GM12872 (cell line): ENCODE measurements around the gene PNKD.

Experiments used
- TF ChIP-seq, protein P1 (sequence below): IDR thresholded peaks from 3 replicates; pipeline ENCODE4 v1.5.1; 2011; ENCODE audit warnings: low read depth, mild to moderate bottlenecking, low read length, moderate library complexity; ENCODE audit not compliant: insufficient read depth

The PNKD gene

DNA sequence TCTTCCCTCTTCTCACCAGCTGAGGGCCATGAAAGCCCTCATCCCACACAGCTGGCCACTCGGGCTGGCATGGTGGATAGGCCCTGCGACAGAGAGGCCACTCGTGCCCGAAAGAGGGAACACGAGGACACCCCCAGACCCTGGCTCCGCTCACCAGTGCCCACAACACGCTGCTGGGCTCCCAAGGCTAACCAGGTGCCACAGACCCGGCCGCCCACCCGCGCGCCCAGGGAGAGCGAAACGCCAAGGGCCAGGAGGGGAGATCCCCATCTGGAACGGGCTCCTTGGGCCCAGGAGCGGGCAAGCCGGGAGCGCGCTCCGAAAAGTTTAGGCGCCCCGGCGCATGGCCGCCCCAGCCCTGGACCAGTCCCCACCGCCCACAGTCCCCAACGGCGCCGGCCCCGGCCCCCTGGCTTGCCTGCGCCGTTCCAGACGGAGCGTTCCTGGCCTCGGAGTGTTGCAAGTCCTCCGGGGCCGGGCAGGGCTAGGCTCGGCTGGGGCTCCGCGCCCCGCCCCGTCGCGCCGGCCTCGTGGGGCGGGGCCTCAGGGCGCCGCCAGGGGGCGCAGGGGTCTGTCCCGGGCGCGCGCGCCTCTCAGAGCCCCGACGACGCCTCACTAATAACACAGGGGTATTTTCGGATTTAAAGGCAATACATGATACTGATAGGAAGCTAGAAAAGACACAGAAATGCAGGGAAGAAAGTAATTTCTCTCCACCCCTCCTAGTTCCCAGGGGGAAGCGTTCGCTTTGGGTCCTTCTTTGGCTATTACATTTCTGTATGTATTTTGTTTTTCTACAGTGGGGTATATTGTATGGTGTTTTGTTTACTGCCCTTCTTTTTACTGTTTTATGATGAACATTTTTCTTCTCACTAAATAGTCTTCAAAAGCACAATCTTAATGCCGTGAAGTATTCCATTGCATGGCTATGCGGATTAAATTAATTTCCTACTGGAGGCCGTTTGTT, 22.0 kb downstream of the PNKD start, which contains the start of gene TMBIM1:
TMBIM1 (minus strand) TSS at position 456 of the 967 bp plus-strand sequence. CDS start 10,362 bp downstream, outside the sequence.
- TF ChIP-seq, protein P1, sequence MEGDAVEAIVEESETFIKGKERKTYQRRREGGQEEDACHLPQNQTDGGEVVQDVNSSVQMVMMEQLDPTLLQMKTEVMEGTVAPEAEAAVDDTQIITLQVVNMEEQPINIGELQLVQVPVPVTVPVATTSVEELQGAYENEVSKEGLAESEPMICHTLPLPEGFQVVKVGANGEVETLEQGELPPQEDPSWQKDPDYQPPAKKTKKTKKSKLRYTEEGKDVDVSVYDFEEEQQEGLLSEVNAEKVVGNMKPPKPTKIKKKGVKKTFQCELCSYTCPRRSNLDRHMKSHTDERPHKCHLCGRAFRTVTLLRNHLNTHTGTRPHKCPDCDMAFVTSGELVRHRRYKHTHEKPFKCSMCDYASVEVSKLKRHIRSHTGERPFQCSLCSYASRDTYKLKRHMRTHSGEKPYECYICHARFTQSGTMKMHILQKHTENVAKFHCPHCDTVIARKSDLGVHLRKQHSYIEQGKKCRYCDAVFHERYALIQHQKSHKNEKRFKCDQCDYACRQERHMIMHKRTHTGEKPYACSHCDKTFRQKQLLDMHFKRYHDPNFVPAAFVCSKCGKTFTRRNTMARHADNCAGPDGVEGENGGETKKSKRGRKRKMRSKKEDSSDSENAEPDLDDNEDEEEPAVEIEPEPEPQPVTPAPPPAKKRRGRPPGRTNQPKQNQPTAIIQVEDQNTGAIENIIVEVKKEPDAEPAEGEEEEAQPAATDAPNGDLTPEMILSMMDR, result peak; percentile 74

DNA sequence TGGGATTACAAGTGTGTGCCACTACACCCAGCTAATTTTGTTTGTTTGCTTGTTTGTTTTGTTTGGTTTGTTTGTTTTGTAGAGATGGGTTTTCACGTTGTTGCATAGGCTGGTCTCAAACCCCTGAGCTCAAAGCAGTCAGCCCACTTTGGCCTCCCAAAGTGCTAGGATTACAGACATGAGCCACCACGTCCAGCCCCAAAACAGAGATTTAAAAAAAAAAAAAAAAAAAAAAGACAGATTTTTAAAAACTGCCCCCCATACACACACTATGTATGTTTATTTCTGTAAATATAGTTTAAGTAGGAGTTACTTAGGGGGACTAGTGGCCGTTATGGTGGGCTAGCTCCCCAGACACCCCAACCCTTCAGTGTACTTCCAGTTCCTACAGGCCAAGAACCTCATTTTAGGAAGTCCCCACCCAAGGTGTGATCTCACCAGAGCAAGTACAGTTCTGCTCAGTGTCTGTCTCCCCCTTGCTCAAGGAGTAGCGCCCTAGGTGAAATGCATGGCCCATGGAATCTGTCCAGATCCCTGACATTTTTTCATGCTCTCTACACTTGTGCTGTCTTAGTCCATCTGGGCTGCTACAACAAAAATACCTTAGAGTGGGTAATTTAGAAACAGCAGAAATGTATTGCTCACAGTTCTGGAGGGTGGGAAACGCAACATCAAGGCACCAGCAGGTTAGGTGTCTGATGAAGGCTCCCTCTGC, 23.6 kb downstream of the PNKD start:
- TF ChIP-seq, protein P1, result no peak

DNA sequence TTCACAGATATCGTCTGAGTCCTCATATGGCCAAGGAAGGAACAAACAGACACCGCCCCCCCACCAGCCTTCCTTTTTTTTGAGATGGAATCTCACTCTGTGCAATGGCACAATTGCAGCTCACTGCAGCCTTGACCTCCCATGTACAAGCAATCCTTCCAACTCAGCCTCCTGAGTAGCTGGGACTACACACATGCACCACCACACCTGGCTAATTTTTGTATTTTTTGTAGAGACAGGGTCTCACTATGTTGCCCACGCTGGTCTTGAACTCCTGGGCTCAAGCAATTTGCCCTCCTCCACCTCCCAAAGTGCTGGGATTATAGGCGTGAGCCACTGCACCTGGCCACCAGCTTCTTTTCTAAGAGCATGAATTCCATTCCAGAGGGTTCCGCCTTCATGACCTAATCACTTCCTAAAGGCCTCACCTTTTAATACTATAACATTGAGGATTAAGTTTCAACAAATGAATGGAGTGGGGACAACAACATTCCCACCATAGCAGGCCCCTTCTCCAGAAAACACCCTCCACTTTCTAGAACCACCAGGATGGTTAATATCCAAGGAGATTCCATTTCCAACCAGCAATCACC, 24.2 kb downstream of the PNKD start:
- TF ChIP-seq, protein P1, result no peak

DNA sequence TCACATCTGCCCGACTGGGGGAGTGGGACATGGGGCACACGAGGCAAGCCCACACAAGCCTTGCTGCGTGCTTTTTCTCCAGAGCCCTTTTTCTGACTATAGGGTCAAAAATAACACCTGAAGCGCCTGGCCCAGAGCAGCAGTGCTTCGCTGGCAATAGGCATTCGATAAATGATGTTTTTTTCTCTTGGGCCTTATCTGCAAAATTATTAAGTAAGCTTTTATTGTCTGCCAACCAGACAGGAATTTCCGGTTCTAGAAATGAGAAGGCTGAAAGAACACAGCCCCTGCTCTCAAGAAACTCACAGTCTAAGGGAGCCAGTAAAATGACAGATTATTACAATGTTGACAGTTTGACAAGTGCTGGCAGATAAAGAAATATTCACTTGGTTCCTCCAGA, 24.7 kb downstream of the PNKD start:
- TF ChIP-seq, protein P1, result no peak

DNA sequence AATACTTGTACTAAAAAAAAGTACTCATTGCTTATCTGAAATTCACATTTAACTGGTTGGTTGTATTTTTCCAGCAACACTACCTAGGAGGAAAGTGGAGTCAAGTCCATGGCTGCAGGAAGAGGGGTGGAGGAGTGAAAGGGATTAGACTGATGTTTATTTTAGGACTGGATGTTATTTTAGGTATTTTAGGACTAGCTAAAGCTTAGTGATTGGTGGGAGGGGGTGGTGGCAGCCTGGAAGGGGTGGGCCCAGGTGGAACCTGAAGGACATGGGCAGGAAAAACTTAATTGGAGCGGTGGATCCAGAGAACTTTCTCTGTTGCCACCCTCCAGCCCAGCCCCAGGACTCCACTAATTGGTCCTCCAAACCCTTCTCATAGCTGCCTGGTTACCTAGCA, 25.9 kb downstream of the PNKD start:
- TF ChIP-seq, protein P1, result no peak

DNA sequence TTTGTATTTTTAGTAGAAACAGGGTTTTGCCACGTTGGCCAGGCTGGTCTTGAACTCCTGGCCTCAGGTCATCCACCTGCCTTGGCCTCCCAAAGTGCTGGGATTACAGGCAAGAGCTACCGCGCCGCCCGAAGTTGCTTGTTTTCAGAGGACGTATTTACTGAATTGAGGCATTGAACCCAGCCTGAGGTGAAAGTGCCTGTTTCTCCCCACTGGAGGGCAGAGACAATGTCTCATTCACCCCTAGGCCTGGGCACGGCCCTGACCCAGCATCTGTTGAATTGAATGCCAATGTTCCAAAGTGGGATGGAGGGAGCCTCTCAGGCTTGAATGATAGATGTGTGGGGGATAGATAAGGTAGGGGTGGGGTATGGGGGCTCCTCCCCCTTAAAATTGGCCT, 26.5 kb downstream of the PNKD start:
- TF ChIP-seq, protein P1, result no peak
